K562 (cell line): Measurements from ENCODE around the gene CEP128. TPM values are rescaled to one million over a fixed set of nuclear protein-coding genes. Genes with fewer than 3 reads are reported as not detected.

Source experiments
- ATAC-seq: fragments of 200-7000 bp; cut with Tn5 transposase; 3 replicates; pipeline ENCODE4 v1.9.1; 2020; ENCODE audit warnings: moderate library complexity
- BruUV-seq: library from RNA; stranded (reverse); fragments of 400-500 nt; replicated peaks from 2 replicates; lab custom pipeline; 2021; lab: Mats Ljungman, UMichigan
- CTCF ChIA-PET: fragments of 300-600 bp; formaldehyde crosslinking; extraction: SDS; loops from one replicate; lab custom pipeline; 2021; ENCODE audit warnings: low intra/inter-chr PET ratio; lab: Yijun Ruan, JAX
- POLR2A ChIA-PET: fragments of 300-600, 350-650 bp; sonication (Branson Sonifier 250); formaldehyde crosslinking; extraction: SDS; loops from one replicate; lab custom pipeline; 2021; ENCODE audit warnings: antibody characterized with exemption, inconsistent platforms; lab: Yijun Ruan, JAX
- DNase-seq, 4 experiments: peaks; one replicate each; pipeline versions ENCODE4 v3.0.0 to v3.0.0-alpha.2; 2011 to 2018; ENCODE audit warnings: low spot score in 3 of 4, mixed read lengths in 3 of 4; ENCODE audit errors: extremely low read depth in 1 of 4
- FAIRE-seq: peaks from 2 replicates; lab custom pipeline; 2011; peaks lifted over from hg19 to GRCh38; lab: Jason Lieb, UNC
- H2AFZ ChIP-seq: 2 replicates; pipeline ENCODE4 v1.6.0; 2011; ENCODE audit warnings: low read depth, low read length, control low read depth, inconsistent platforms
- H3K27ac ChIP-seq: fragments of 200-600 bp; 3 replicates; pipeline ENCODE4 v1.8.0; 2011; ENCODE audit warnings: low read depth, mild to moderate bottlenecking, control low read depth, inconsistent platforms, low read length, moderate library complexity, mixed read lengths; ENCODE audit errors: extremely low read depth
- H3K27me3 ChIP-seq, 2 experiments: fragments of 300-600 bp in 1 of 2; 2 replicates in 1 of 2; 3 replicates in 1 of 2; pipeline versions ENCODE4 v1.6.0 to v1.8.0; 2011; ENCODE audit warnings: inconsistent platforms in 2 of 2, low read length in 2 of 2, mild to moderate bottlenecking in 1 of 2, mixed read lengths in 1 of 2, moderate library complexity in 1 of 2; ENCODE audit not compliant: control insufficient read depth in 2 of 2, insufficient read depth in 2 of 2
- H3K36me3 ChIP-seq: fragments of 300-600 bp; 3 replicates; pipeline ENCODE4 v1.8.0; 2011; ENCODE audit warnings: mild to moderate bottlenecking, low read length, inconsistent platforms; ENCODE audit not compliant: control insufficient read depth, insufficient read depth
- H3K4me1 ChIP-seq, 2 experiments: fragments of 200-600 bp in 1 of 2; replicated peaks in 1 of 2; 2 replicates in 1 of 2; 3 replicates in 1 of 2; pipeline versions ENCODE4 v1.5.1 to v1.8.0; 2011; ENCODE audit warnings: inconsistent platforms in 2 of 2, low read length in 2 of 2, mild to moderate bottlenecking in 1 of 2, mixed read lengths in 1 of 2, moderate library complexity in 1 of 2; ENCODE audit not compliant: control insufficient read depth in 2 of 2, insufficient read depth in 2 of 2
- H3K4me2 ChIP-seq: 2 replicates; pipeline ENCODE4 v1.6.1; 2011; ENCODE audit warnings: low read length, control low read depth, inconsistent platforms, mixed read lengths; ENCODE audit not compliant: insufficient read depth
- H3K4me3 ChIP-seq: fragments of 200-600 bp; sonication (generic), shearing (Covaris generic); 2 replicates; pipeline ENCODE4 v1.5.1; 2016; ENCODE audit warnings: control low read depth, inconsistent platforms
- H3K79me2 ChIP-seq: fragments of 200-600 bp; 3 replicates; pipeline ENCODE4 v1.8.0; 2011; ENCODE audit warnings: low read length, inconsistent platforms; ENCODE audit not compliant: control insufficient read depth, insufficient read depth
- H3K9ac ChIP-seq, 2 experiments: 2 replicates each; pipeline versions ENCODE4 v1.6.0 to v1.6.1; 2011; ENCODE audit warnings: low read depth in 2 of 2, low read length in 2 of 2, control low read depth in 1 of 2, inconsistent platforms in 1 of 2, mild to moderate bottlenecking in 1 of 2, mixed read lengths in 1 of 2; ENCODE audit not compliant: insufficient read depth in 1 of 2
- H3K9me1 ChIP-seq: one replicate; pipeline ENCODE4 v1.6.0; 2011; ENCODE audit warnings: inconsistent platforms, mild to moderate bottlenecking, low read length, moderate library complexity; ENCODE audit not compliant: control insufficient read depth, insufficient read depth
- H3K9me3 ChIP-seq: replicated peaks from 2 replicates; pipeline ENCODE4 v1.5.1; 2011; ENCODE audit warnings: low read depth, low read length, inconsistent platforms; ENCODE audit not compliant: control insufficient read depth, insufficient read depth
- H4K20me1 ChIP-seq: replicated peaks from 2 replicates; pipeline ENCODE4 v1.6.1; 2011; ENCODE audit warnings: low read length, inconsistent platforms, mixed read lengths; ENCODE audit not compliant: control insufficient read depth, insufficient read depth
- DPF2 ChIP-seq: fragments of 450-650 bp; IDR thresholded peaks from 2 replicates; pipeline ENCODE4 v1.6.1; 2016
- HBP1 ChIP-seq: fragments of 450-650 bp; formaldehyde crosslinking; IDR thresholded peaks from 2 replicates; pipeline ENCODE4 v1.4.0; 2022; ENCODE audit warnings: missing genetic modification characterization
- IRF1 ChIP-seq: sonication (generic); formaldehyde crosslinking; IDR thresholded peaks from 2 replicates; pipeline ENCODE4 v1.8.0; 2022; ENCODE audit warnings: missing genetic modification reagents, mild to moderate bottlenecking, borderline replicate concordance
- NR2F6 ChIP-seq: fragments of 450-650 bp; formaldehyde crosslinking; IDR thresholded peaks from 2 replicates; pipeline ENCODE4 v1.4.0; 2020; ENCODE audit warnings: mild to moderate bottlenecking
- TAF15 ChIP-seq: fragments of 200-400 bp; formaldehyde crosslinking; IDR thresholded peaks from 2 replicates; pipeline ENCODE4 v1.6.1; 2017; ENCODE audit warnings: mild to moderate bottlenecking, low read depth, low read length, moderate library complexity
- WGBS: fragments of 100-300 bp; shearing (Covaris generic); methylation state at CpG from one replicate; pipeline ENCODE4 v1.1.6; 2016; ENCODE audit warnings: low coverage, mixed read lengths; ENCODE audit not compliant: insufficient coverage; ENCODE audit errors: missing lambda C conversion rate; 5-methylcytosine and 5-hydroxymethylcytosine counted together
- in situ Hi-C: fragments of 300-500 bp; cut with MboI; formaldehyde crosslinking; loops from 4 replicates; pipeline ENCODE4 v1.15.0; 2018; ENCODE audit warnings: inconsistent platforms, mixed read lengths
- intact Hi-C: fragments of 100-400 bp; cut with micrococcal nuclease; formaldehyde crosslinking; loops from 2 replicates; pipeline ENCODE4 v1.14.2; 2022
- polyA plus RNA-seq, 8 experiments: library from polyadenylated mRNA; depleted of rRNA in 4 of 8; stranded (reverse) in 5 of 8; unstranded in 3 of 8; fragments of >200 nt; fragmentation: Nextera tagmentation in 2 of 8; fragmentation: Illumina TruSeq in 1 of 8; extraction: Ambion mirVana in 2 of 8; extraction: Trizol in 1 of 8; gene quantifications; 2 replicates each; pipeline versions ENCODE4 v1.2.1 to v1.2.3, GENCODE V29; 2011 to 2014; ENCODE audit warnings: inconsistent platforms in 1 of 8, missing spikeins in 1 of 8
- total RNA-seq, 7 experiments: library from RNA; depleted of rRNA in 6 of 7; stranded (reverse); fragments of >200 nt in 6 of 7; fragmentation: Illumina TruSeq in 2 of 7; extraction: Trizol in 2 of 7; gene quantifications; 2 replicates each; pipeline versions ENCODE4 v1.2.1 to v1.2.3, GENCODE V29; 2011 to 2021; ENCODE audit warnings: low replicate concordance in 1 of 7

The CEP128 gene
- total and polyA plus RNA-seq, 9 of the 15 experiments (the other 6 are each of a cell fraction or from before 2014, with no cell fraction given) = 2.3 to 9.2 (median 4.6) TPM

- H3K9me1 ChIP-seq = no peaks in the 10 kb centered on the region
- no peaks in the 10 kb centered on the region for H4K20me1 ChIP-seq
- WGBS = 49% methylated on average over 5 of the region's 5 CpGs
- no peaks in the 10 kb centered on the region for H3K79me2 ChIP-seq
- H3K36me3 ChIP-seq = no peaks in the 10 kb centered on the region
- ATAC-seq (no peak), DNase-seq (no peak), FAIRE-seq (no peak)
- intact Hi-C loops (no loop called here), in situ Hi-C loops (no loop called here)
- H3K9ac ChIP-seq = no peak overlapping the region
- TF ChIP-seq DPF2 (no peak), IRF1 (CRISPR knock-in tag) (no peak), NR2F6 (CRISPR knock-in tag) (no peak), TAF15 (no peak), HBP1 (CRISPR knock-in tag) (no peak)
- CTCF ChIA-PET = no interaction called here
- H3K4me1 ChIP-seq = no peaks in the 10 kb centered on the region
- H2AFZ ChIP-seq = no peak overlapping the region
- H3K9me3 ChIP-seq = no peaks in the 10 kb centered on the region
- no peak overlapping the region for H3K4me3 ChIP-seq
- no peak overlapping the region for H3K27ac ChIP-seq
- H3K27me3 ChIP-seq = no peaks in the 10 kb centered on the region
- no peak overlapping the region for H3K4me2 ChIP-seq
- POLR2A ChIA-PET = no interaction called here
- BruUV-seq = no TSS peak
Observed at GRCh38 chr14:80772504-80772903, 169.0 kb downstream of the CEP128 start.
